SJCRH30 (cell line): ENCODE measurements around the gene FLAD1. TPM values are rescaled to one million over a fixed set of nuclear protein-coding genes. Genes with fewer than 3 reads are reported as not detected.

Experiments
- DNase-seq, 2 experiments: peaks; one replicate each; pipeline ENCODE4 v3.0.0-alpha.2; 2015 to 2020
- H3K27ac ChIP-seq: fragments of 250-450 bp; sonication (Bioruptor Pico); 2 replicates; pipeline ENCODE4 v1.5.1; 2020; ENCODE audit warnings: mild to moderate bottlenecking, moderate library complexity
- H3K27me3 ChIP-seq: fragments of 250-450 bp; sonication (Bioruptor Pico); 2 replicates; pipeline ENCODE4 v1.5.1; 2020; ENCODE audit warnings: mild to moderate bottlenecking, moderate library complexity
- H3K36me3 ChIP-seq: fragments of 250-450 bp; sonication (Bioruptor Pico); 2 replicates; pipeline ENCODE4 v1.5.1; 2020; ENCODE audit warnings: mild to moderate bottlenecking, moderate library complexity
- H3K4me1 ChIP-seq: fragments of 250-450 bp; sonication (Bioruptor Pico); 2 replicates; pipeline ENCODE4 v1.5.1; 2020; ENCODE audit warnings: mild to moderate bottlenecking, moderate library complexity
- H3K4me3 ChIP-seq: fragments of 250-450 bp; sonication (Bioruptor Pico); 2 replicates; pipeline ENCODE4 v1.5.1; 2020; ENCODE audit warnings: mild to moderate bottlenecking, moderate library complexity
- H3K9me3 ChIP-seq: fragments of 250-450 bp; sonication (Bioruptor Pico); replicated peaks from 2 replicates; pipeline ENCODE4 v1.5.1; 2020; ENCODE audit warnings: mild to moderate bottlenecking, moderate library complexity
- total RNA-seq: library from RNA; depleted of rRNA; stranded (reverse); fragments of >200 nt; shearing (Covaris generic); gene quantifications from 2 replicates; pipeline ENCODE4 v1.2.3, GENCODE V29; 2014

The FLAD1 gene
- total RNA-seq, 1 experiment from 2014 or later: 25.6 TPM

DNA sequence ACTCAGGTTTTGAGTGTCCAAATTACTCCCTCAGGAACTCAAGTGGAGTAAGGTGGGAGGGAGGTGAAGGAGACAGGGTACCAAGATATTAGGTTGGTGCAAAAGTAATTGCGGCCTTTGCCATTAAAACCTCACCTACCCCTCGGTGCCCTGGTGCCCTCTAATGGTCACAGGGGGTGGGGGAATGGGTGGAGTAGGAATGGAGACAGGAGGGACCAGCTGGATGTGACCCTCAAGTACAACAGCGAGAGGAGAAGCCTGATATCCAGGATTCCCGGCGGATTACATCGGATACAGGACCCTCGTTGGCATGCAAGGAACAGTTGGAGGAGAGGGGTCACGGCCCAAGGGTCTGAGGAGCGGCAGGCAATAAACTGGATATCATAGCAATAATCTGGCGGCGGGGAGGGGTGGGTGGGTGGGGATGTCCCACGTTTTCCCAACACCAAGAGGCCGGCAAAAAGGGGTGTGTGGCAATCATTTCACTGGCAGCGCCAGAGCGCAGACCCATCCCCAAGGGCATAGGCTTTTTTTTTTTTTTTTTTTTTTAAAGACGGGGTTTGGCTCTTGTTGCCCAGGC lies 15.1 kb downstream of the FLAD1 start:
- no peak overlapping the region for H3K4me3 ChIP-seq
- no peak overlapping the region for H3K27ac ChIP-seq
- H3K4me1 ChIP-seq: no peaks in the 10 kb centered on the region
- H3K36me3 ChIP-seq: no peaks in the 10 kb centered on the region
- H3K27me3 ChIP-seq: no peaks in the 10 kb centered on the region
- no peak for DNase-seq
- H3K9me3 ChIP-seq: no peaks in the 10 kb centered on the region

DNA sequence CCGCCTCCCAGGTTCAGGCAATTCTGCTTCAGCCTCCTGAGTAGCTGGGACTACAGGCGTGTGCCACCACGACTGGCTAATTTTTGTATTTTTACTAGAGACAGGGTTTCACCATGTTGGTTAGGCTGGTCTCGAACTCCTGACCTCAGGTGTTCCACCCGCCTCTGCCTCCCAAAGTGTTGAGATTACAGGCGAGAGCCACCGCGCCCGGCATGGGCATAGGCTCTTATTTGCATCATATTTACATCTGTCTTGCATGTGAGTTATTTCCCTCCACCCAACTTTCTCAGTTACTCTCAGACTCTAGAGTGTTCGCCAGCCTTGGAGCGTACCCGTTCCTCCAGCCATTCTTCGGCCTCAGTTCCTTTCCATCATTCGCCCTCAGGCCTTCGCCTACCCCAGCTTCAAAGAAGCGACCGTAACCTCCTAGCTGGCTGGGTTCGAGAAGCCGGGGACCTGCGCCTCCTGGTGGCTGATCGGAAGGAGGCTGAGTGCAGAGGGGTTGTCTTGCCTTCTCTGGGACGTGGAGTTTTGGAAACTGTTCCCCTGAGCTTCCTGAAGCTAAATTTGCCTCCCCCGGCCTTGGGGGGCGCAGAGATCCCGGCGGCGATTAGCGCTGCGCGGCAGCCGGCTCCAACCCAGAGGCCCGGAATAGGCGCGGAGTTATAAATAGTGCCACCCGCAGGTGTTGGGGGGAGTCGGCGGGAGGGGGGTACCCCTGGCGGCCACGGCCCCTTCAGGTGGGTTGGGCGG lies 15.8 kb downstream of the FLAD1 start:
- H3K4me1 ChIP-seq: no peaks in the 10 kb centered on the region
- H3K36me3 ChIP-seq: no peaks in the 10 kb centered on the region
- no peak overlapping the region for H3K27ac ChIP-seq
- H3K4me3 ChIP-seq: peak overlapping the region; percentile 65
- DNase-seq: peak; percentile 83 to 92
- no peaks in the 10 kb centered on the region for H3K27me3 ChIP-seq
- H3K9me3 ChIP-seq: no peaks in the 10 kb centered on the region

DNA sequence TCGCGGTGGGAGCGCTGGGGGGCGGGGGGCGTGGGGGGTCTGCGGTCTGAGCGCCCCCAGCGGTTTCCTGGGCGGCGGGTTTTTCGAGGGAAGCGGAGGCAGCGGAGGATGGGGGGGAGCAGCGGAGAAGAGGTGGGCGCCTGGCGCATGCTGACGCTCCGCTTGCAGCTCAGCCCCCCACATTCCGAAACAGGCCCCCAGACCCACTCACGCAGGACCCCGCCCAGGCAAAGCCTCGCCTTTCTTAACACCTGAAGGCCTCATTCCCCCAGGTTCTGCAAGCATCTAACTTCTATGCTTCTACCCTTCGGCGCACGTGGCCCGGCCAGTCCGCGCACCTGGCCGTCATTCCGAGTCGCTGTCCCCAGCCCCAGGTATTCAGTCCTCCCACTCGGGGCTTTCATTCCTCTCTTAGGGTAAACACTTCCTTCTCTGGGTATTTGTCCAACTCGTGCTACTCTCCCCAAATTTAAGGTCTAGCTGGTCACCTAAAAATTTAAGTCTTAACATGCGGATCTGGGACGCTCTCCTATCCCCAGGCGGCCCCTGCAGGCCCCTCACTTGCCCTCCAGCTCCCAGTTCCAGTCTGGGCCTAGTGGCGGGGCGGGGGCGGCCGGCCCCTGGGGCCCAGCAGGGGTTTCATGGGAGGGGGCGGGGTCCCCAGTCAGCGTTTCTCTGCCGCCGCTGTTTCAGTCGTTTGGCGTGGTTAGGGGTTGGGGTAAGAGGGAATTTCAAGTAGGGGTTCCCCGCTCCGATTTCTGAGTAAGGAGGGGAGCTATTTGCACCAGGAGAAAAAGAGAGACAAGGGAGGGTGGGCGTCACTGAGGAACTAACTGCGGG lies 16.6 kb downstream of the FLAD1 start:
- Histone ChIP-seq H3K27ac (peak overlapping the region; percentile 28), H3K27me3 (no peaks in the 10 kb centered on the region), H3K4me1 (no peaks in the 10 kb centered on the region), H3K4me3 (peak overlapping the region; percentile 65), H3K9me3 (no peaks in the 10 kb centered on the region), H3K36me3 (no peaks in the 10 kb centered on the region)
- peak; percentile 34 to 52 for DNase-seq

DNA sequence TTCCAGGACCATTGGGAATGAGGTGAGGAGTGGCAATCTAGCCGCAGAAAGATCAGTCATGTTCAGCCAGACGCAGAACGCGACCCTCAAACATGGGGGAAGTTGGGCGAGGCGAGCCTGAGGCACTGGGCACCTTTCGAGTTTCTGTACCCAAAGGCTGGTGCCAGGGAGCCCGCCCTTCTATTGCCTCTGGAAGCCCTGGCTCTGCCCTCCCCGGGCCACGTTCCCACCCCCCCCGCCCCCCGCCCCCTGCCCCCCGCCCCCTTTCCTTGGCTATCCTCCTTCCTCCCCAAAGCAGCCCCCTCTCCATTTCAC lies 17.2 kb downstream of the FLAD1 start:
- H3K27ac ChIP-seq: peak overlapping the region; percentile 28
- peak in 1 of 2 experiments; percentile 22 for DNase-seq
- no peaks in the 10 kb centered on the region for H3K4me1 ChIP-seq
- H3K36me3 ChIP-seq: no peaks in the 10 kb centered on the region
- H3K9me3 ChIP-seq: no peaks in the 10 kb centered on the region
- H3K27me3 ChIP-seq: no peaks in the 10 kb centered on the region
- peak overlapping the region; percentile 65 for H3K4me3 ChIP-seq

DNA sequence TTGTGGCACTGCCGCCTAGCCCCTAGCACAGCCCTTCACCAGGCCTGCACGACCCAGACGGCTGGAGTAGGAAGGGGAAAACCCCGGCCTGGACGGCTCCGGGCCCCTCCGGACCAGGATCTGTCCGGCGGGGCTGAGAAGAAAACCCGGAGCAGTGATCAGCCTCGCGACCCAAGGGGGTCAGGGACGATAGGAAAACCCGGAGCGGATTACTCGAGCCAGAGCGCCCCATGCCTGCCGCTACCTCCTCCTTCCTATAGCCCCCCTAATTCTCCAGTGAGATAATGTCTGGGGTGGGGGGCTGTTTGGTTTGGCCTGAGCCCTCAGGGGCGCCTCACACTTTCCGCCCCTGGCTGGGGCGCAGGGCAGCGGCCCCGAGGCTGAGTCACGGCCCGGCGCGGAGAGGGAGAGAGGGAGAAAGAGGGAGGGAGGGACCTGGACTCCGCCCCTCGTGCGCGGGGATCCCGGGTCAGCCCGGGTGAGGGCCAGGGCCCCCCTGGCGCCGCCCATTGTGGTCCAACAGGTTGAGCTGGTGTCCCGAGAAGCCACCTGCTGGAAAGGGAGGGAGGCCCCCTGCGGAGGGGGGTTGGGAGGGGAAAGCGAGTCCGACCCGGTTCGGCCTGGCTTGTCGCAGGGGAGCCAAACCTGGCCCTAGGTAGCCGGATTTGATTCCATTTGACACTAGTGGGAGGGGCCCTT lies 17.7 kb downstream of the FLAD1 start:
- Histone ChIP-seq H3K27ac (peak overlapping the region; percentile 82), H3K36me3 (no peaks in the 10 kb centered on the region), H3K27me3 (no peaks in the 10 kb centered on the region), H3K4me3 (peak overlapping the region; percentile 65), H3K4me1 (no peaks in the 10 kb centered on the region), H3K9me3 (no peaks in the 10 kb centered on the region)
- DNase-seq: peak; percentile 86 to 90

DNA sequence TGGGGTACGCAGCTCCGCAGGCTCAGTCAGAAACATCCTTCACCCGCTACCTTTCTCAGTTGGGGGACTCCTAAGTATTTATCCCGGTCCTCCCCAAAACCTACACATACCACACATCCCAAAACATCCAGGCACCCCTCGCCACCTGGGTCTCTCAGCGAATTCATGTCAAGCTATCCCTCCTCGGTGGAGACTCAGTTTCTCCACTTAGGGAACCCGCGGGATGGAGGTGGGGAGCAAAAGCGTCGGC lies 18.2 kb downstream of the FLAD1 start:
- Histone ChIP-seq H3K27me3 (no peaks in the 10 kb centered on the region), H3K27ac (peak overlapping the region; percentile 82), H3K9me3 (no peaks in the 10 kb centered on the region), H3K4me3 (peak overlapping the region; percentile 65), H3K4me1 (no peaks in the 10 kb centered on the region), H3K36me3 (no peaks in the 10 kb centered on the region)
- DNase-seq: no peak

DNA sequence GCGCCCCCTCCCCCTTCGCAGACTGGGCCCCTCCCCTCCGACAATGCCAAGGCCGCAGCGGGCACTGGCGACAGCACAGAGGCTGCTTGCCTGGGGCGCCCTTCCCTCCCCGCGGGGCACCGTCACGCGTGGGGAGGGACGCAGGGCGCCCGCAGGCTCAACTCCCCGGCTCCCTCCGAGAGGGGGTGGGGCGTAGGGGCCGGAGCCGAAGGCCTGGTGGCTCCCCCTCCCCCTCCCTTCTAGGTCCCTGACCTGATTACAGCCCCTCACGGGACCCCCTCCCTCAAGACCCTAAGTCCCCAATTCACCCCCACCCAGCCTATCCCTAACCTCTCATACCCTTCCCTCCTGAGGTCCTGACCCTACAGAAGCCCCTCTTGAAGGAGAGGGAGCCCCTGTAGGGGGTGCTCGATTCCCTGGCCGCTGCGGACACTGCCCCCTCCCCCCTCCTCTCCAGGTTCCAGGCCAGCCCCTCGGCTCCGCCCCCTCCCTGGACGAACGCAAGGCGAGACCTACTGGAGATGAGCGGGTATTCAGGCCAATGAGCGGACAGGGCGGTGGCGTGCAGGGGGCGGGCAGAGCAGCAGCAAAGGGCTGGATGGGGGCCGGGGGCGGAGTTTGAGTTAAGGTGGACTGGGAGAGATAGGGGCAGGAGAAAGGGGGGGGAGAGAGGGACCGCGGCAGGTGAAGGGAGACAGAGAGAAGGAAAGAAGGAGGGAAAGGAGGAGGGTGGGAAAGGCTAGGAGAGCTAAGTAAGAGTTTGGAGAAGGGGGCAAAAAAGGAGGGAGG lies 18.7 kb downstream of the FLAD1 start:
- no peaks in the 10 kb centered on the region for H3K4me1 ChIP-seq
- peak; percentile 98 to 99 for DNase-seq
- peak overlapping the region; percentile 65 for H3K4me3 ChIP-seq
- no peaks in the 10 kb centered on the region for H3K9me3 ChIP-seq
- H3K27ac ChIP-seq: peak overlapping the region; percentile 82
- H3K27me3 ChIP-seq: no peaks in the 10 kb centered on the region
- H3K36me3 ChIP-seq: no peaks in the 10 kb centered on the region

DNA sequence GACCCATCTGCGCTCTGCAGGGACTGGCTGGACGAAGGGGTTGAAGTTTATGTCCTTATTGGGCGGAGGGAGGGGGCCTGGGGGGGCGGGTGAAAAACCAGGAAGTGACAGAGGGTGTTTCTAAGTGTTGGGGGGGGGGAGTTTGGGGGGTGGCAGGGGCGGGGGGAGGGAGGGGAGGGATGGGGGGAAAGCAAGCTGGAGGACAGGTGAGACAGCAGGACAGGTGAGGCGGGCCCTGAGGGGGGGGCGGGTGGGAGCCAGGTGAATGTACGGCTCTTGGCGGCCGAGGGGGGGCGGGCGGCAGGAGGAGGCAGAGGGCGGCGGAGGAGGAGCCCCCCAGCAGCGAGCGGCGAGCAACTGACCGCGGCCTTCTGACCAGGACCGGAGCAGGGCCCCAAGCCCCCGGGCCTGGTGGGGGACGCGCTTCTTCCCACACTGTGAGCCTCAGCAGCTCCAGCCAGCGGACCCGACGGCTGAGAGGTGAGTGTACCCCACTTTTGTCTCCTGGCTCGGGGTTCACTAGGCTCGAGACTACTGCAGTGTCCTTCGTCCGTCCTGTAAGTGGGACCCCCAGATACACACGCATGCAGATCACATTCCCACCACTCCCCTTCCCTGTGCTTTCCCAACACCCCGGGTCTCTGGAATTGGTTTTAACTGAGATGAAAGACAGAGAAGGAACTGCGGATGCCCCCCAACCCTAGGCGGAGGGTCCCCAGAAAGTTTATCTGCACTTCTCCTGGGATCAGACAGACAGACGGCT lies 19.5 kb downstream of the FLAD1 start, which contains the start of gene ZBTB7B:
ZBTB7B (plus strand) TSS at position 339 of the 763 bp plus-strand sequence. CDS start 11,859 bp downstream, outside the sequence.
- Histone ChIP-seq H3K27ac (peak within 1 kb of the TSS; percentile 82), H3K27me3 (no peaks in the 10 kb centered on the region), H3K9me3 (no peaks in the 10 kb centered on the region), H3K4me1 (no peaks in the 10 kb centered on the region), H3K36me3 (no peaks in the 10 kb centered on the region), H3K4me3 (peak within 1 kb of the TSS; percentile 65)
- peak in 1 of 2 experiments; percentile 39 for DNase-seq

DNA sequence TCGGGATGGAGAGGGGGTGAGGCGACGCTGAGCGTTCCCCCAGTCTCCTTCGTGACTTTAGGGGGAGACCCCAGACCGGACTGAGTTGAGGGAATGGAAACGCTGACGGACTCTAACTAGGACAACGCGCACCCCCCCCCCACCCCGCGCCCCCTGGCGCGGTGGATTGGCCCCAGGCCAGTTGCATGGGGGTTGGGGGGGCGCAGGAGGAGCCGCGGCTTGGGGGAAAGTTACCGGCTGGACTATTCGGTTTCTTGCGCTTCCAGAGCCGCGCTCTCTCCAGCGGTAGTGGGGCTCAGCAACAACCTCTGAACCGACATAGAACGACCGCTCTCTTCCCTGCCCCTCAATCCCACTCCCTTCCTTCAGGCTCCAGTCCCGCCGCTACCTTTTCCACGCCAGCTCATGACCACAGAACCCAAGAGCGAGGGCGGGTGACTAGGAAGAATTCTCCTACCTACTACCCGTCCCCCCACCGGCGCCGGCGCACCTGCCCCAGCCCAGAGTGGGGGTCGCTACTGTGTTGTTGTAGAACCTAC lies 20.2 kb downstream of the FLAD1 start:
- Histone ChIP-seq H3K27me3 (no peaks in the 10 kb centered on the region), H3K9me3 (no peaks in the 10 kb centered on the region), H3K4me1 (no peaks in the 10 kb centered on the region), H3K27ac (no peak overlapping the region; the same call in 1 of the 2 replicates), H3K4me3 (peak overlapping the region; percentile 59), H3K36me3 (no peaks in the 10 kb centered on the region)
- peak; percentile 22 to 43 for DNase-seq

DNA sequence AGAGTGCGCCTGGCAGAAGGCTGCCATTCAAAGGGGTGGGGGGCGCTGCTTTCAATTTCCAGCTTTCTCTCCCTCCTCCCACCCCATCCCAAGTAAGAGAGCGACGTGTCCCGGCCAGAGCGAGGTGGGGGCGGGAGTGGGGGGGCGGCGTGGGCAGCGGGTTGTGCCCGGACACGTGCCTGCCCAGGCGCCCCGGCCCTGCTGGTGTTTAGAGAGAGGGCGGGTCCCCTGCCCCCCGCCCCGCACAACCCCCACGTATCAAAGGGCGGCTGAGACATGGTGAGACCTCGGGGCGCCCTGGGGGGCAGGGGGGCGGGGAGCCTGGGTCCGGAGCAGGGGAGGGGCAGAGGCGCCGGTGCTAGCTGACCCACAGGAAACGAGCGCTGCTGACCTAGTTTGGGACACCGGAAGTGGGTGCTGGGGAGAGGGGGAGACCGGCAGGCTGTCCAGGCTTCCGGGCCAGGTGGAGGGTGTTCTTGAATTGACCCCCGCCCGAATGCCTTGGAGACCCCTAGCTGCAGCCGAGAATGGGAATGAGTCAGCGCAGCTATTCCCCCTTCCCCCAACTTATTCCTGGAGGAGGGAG lies 20.7 kb downstream of the FLAD1 start:
- no peaks in the 10 kb centered on the region for H3K4me1 ChIP-seq
- peak; percentile 54 to 64 for DNase-seq
- no peaks in the 10 kb centered on the region for H3K9me3 ChIP-seq
- H3K27me3 ChIP-seq: no peaks in the 10 kb centered on the region
- H3K36me3 ChIP-seq: no peaks in the 10 kb centered on the region
- H3K27ac ChIP-seq: no peak overlapping the region; the same call in 1 of the 2 replicates
- H3K4me3 ChIP-seq: peak overlapping the region; percentile 59

DNA sequence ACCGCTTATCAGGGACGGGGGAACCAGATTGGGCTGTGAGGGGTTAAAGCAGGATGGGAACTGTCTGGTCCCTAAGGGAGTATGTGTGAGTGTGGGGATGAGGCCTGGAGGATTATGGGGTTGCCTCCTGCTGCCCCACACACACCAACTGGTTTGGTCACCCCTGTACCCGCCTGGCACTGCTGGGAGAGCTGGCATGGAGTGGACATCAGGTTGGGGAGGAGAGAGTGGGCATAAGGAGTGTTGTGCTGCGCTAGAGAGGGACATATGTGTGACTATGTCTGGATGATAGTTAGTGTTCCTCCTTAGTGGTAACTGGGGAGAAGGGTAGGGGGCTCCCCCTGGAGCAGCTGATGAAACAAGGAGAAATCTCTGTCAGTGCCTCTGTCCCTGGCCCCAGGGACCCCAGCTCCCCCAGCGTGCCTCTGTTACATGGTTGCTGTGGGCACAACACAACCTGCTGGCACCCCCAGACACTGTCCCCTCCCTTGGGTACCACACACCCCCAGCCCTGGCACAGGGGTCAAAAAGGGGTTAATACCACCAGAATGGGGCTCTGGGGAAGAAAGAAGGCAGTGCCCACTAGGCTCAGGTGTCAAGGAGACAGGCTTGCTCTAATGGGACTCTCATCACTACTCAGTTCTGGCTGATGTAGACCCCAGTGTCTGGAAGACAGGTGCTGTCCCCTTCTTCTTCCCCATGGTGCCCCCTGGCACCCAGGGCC lies 21.4 kb downstream of the FLAD1 start:
- Histone ChIP-seq H3K4me1 (no peaks in the 10 kb centered on the region), H3K9me3 (no peaks in the 10 kb centered on the region), H3K27ac (no peak overlapping the region; the same call in 1 of the 2 replicates), H3K4me3 (peak overlapping the region; percentile 59), H3K36me3 (no peaks in the 10 kb centered on the region), H3K27me3 (no peaks in the 10 kb centered on the region)
- no peak for DNase-seq

DNA sequence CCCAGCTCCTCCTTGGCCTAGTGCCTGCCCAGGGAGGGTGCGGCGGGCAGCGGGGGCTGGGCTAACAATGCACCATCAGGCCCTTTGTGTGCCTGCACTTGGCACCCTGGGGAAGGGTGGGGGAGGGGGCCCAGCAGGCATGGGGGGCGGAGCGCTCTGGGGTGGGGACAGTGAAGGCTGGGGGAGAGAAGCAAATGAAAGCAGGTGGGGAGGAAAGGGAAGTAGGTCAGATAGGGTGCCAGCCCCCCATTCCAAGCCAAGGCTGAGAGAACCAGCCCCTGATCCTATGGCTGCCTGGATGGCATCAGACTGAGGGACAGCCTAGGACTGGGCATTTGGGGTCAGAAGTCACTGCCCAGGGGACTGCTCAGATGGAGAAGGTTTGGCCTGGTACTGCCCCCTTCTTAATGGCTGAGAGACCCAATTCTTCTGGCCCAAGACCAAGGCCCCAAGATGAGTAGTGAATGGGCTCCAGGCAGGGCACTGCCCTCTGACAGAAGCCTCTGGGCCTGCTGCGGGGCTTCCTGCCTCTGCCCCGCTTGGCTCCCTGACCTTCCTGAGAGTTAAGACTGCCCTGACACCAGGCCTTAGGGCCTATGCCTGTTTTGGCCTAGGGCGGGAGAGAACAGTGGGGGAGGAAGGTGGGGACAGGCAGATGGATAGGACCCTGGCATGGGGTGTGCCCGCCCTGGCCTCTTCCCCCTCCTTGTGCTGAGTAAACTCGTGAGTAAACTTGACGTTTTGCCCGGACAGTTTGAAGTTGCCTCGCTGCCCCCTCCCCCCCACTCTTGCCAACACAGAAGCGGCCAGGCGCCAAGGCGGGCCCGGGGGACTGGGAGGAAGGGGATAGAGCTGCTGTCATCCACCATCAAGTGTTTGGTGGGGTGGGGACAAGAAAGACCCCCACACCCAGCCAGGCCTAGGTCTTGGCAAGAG lies 22.2 kb downstream of the FLAD1 start:
- H3K27me3 ChIP-seq: no peaks in the 10 kb centered on the region
- no peaks in the 10 kb centered on the region for H3K4me1 ChIP-seq
- no peak overlapping the region for H3K4me3 ChIP-seq
- H3K36me3 ChIP-seq: no peaks in the 10 kb centered on the region
- H3K9me3 ChIP-seq: no peaks in the 10 kb centered on the region
- DNase-seq: no peak
- H3K27ac ChIP-seq: no peak overlapping the region
